GM21367 (cell line): Measurements from ENCODE around the gene MTHFSD.

Experiments
- ATAC-seq: cut with Tn5 transposase; IDR thresholded peaks from one replicate; pipeline ENCODE4 v1.9.1; 2021; ENCODE audit not compliant: unreplicated experiment

MTHFSD gene

GRCh38 chr16:86584726-86585721 is 30.0 kb upstream of the MTHFSD start:
- ATAC-seq = no peak

DNA sequence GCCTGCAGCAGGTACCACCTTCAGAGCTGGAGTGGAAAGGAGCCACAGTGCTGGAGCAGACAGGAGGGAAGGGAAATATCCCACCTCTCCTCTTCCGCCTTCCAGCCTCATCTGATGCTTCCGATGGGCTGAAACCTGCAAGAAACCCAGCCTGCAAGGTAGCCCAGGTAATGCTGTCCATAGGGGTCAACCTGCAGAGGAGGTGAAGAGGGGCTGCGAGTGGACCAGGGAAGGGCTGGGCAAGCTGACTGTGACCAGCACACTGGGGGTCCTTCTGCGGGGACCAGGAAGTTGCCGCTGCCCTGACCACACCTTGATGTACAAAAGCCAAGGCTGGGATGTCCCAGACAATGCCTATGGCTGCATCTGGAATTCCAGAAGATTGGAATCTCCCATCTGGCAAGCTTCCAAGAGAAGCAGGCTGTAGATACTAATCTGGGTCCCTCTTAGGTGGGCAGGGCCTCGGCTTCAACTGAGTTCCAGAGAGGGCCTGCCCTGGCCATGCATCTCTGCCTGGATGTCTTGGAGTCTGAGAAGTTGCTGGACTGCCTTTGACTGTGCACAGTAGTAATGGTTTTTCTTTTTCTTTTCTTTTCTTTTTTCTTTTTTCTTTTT is 29.1 kb upstream of the MTHFSD start:
- ATAC-seq = no peak

DNA sequence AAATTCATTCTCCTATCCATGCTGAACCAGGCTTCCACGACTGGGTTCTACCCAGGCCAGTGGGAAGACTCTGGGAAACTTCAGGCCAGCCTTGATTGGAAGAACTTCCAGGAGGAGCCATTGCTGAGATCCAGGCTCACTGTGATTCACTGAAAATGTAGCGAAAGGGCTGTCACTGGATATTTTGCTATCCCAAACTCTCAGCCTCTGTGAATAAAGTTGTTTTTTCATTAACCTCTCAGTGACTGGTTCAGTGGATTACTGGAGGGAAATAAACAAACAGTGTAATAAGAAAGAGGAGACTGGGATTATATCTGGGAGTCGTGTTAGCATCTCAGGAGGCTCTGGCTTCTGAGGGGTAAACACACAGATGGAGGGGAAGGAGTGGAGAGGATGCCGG is 26.4 kb upstream of the MTHFSD start:
- no peak for ATAC-seq

DNA sequence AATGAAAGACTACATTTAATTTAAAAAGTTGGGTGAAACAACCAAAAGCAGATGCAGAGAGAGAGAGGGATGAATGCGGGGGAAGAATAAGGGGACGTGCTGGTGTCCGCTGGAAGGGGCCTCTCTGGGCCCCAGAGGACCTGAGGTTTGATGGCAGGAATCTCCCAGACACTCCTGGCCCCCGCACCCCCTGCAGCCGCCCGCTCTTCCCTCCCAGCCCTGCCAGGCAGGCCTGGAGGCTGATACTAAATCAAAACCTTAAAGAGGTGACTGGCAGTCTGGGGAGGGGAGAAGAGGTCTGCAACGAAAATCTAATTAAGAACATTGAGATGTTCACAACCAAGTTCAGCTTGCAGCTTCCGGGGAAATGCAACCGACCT is 25.7 kb upstream of the MTHFSD start:
- ATAC-seq = no peak

DNA sequence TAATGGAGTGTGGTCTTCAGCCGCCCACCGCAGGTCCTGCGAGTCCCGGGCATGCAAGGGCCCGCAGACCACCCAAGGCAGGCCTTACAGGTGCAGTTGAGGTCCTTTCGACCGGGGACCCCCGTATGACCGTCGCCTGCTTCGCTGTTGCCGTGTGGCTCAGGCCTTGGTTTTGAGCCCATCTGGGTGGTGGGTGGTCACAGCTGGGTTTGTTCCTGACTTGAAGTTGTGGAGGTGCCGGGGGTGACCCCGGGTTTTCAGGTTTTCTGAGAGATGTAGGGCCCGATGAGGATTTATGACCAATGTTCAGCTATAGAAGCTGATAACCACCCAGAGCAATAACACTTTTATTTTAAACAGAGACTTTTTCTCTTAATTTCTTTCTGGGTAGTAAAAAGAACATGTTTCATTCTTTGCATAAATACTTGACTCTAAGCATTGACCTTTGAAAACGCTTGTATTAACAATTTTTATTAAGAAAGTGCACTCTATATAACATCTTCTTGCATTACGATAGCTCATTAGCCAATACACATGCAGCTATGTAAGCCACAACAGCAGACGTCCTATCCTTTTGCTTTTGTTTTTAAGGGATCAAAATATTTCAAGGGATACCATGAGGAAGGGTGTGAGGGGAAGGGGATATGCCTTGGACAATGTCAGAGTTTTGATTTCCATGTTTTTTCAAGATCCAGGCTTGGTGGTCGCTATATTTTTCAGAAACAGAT is 25.2 kb upstream of the MTHFSD start:
- ATAC-seq = no peak

DNA sequence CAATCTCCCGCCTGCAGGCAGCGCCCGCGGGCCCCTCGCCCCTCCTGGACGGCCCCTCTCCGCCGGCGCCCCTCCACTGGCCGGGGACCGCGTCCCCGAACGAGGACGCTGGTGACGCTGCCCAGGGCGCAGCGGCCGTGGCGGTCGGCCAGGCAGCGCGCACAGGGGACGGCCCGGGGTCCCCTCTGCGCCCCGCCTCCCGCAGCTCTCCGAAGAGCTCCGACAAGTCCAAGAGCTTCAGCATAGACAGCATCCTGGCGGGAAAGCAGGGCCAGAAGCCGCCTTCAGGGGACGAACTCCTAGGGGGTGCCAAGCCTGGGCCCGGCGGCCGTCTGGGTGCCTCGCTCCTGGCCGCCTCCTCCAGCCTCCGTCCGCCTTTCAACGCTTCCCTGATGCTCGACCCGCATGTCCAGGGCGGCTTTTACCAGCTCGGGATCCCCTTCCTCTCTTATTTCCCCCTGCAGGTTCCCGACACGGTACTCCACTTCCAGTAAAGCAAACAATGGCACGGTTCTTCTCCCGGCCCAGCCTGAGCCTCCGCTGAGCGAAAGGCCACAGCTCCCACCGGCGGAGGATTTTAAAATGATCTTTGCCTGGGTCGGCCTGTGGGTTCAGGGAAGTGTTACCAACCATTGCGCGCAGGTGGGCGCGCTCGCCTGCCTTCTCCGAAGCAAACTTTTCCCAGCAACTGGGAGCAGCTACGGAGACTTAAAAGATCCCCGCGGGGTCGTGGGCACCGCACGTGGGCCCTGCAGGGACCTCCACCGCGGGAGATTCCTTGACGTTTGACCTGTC is 24.4 kb upstream of the MTHFSD start:
- no peak for ATAC-seq

- ATAC-seq = no peak
Measured at GRCh38 chr16:86578611-86579267, 23.7 kb upstream of the MTHFSD start.

DNA sequence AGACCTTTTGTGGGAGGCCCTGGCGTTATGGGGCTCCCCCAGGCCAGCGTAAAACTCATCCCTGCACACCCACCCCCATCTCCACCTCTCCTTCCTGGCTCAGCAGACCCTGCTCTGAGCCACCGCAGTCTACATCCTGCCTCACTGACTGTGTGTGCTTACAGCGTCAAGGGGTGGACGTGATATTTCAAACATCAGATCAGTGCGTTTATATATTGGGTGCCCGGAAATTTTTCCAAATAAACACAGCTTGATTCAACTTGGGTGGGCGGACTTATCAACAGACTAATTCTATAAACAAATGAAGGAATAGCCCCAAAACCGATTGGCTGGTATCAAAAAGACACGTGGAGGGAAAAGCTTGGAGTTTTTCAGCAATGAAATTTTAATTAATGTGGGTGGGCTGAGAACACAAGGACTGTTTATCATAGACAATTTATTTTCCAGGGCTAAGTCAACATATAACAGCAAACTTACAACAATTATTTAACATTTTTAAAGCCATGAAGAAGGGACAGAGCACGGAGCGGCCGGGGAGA is 23.1 kb upstream of the MTHFSD start, which contains the start of gene FOXL1:
Gene FOXL1 (plus strand): TSS at position 489 of the 539 bp plus-strand sequence. CDS start 175 bp downstream, outside the sequence.
- no peak for ATAC-seq

DNA sequence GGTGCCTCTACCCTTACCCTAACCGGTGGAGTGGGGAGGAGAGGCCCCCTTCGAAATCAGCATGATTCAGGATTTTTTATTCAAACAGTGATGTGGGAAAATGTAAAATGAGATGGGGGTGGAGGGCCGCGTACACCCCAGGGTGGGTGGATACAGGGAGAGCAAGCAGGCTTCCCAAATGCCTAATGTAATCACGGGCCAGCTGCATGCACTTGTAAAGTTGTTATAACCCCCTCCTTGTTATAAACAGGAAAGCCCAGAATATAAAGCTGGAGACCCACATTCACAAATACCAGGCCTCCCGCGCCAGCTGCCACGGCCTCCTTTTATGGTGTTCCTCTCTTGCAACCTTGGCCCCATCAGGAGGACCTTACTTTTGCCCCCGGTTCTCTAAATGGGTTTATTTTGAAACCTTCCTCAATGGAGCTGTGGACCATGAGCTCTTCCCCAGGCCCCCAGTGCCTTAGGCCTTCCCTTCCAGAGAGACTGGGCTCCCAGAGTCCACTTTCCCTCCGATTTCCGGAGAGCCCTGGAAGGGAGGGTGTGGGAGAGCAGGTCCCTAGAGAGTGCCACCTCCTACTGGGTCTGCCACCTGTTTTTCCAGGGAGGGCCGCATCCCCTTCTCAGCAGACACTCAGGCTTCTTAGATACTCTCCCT is 22.4 kb upstream of the MTHFSD start:
- ATAC-seq = no peak

DNA sequence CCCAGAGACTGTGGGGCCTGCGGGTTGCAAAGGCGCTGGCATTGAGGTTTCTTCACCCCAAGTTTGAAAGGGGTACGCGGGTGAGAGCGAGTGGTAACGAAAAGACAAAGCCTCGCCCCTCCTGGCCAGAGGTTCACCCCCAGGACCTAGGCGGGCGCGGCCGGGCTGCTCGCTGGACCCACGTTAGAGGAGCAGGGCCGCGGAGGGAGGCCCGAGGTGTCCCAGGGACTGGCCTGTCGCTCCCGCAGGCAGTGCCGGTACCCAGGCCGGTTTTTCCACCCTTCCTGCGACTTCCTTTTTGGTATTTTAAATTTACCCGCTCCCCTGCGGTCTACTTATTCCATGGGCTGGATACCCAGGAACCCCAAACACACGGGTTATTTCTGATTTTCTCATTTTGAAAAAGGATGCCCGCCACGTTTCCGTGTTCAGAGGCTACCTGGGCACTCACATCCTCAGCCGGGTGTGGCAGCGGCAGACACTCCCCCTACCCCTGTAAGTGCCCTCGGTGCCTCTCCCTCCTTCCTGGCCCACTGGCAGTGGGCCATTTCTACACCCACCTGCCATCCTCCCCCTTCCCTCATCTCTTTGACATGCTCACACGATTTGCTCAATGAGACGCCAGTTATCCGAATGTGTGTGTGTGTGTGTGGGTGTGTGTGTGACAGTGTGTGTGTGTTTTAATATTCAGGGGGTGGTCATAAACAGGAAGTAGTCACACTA is 21.7 kb upstream of the MTHFSD start:
- ATAC-seq = no peak

DNA sequence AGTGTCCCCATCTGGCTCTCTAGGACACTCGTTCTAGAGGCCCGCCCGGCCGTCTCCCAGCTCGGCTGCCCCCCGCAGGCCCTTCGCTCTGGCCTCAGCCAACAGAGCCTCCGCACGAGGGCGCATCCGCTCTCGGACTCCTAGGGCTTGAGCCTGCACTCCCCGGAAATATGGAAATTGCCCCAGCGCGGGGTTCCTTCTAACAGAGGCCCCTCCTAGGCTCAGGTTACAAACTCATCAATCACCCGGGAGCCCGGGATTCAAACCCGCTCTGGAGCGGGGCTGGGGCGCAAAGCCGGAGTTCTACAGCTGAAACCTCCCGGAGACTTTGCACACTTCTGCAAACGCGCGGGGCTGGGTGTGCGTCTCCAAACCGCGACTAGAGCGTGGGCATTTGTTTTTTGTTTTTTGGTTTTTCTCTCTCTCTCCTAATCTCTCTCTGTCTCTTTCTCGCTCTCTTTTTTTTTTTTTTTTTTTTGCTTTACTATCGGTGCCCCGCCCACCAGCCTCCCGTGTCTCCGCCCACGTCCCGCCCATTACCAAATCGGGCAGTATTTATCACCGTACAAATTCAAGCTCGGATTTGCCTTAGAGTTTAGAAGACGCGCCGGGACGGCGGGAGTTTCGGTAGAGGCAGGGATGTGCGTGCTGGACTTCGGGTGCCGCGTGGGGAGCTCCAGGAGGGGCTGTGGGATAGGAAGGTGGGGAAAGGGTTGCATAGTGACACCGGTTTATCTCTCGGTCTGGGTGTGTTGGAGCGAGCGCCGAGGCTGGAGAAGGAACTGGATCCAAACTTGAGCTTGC is 20.9 kb upstream of the MTHFSD start:
- no peak for ATAC-seq

DNA sequence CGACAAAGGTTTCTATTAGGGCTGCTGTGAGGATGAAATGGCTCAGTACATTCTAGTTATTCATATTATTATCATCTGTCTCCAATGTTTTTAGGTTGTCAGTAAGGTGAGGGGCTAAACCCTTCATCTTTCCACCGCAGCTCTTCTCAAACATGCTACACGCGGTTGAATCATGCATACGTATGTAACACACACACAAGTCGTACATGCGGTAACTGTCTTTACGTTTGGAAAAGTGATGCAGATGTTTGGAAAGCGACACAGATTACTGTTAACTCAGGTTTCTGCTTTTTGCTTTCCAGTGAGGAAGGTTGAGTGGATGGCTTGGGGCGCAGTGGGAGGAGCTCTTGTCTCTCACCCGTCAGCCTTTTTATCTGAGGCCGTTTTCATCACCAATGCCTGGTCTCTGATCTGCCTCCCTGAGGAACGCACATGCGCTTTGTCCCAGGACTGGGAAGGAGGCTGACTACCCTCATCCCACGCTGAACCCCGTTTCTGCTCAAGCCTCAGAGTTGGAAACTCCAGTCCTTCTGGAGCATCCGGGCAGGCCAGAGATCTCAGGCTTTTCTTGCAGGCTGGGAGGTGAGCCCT is 20.2 kb upstream of the MTHFSD start:
- ATAC-seq = no peak

DNA sequence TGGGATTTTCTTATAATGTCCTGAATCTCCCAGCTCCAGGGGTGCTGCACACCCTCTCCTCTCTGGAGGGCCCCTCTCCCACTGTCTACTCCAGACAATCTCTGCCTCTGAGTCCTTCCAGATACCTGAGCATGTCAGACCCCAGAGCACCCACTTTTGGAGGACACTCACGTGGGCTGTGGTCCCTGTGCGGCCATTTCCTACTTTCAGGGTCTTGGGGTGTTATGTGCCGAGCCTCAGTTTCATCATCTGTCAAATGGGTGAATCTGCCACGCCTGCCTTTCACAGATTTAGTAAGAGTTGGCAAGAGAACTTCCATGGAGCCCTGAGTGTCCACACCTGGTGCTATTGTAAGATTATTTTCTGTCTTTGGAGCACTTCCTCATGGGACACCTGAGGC is 19.6 kb upstream of the MTHFSD start:
- ATAC-seq = no peak

DNA sequence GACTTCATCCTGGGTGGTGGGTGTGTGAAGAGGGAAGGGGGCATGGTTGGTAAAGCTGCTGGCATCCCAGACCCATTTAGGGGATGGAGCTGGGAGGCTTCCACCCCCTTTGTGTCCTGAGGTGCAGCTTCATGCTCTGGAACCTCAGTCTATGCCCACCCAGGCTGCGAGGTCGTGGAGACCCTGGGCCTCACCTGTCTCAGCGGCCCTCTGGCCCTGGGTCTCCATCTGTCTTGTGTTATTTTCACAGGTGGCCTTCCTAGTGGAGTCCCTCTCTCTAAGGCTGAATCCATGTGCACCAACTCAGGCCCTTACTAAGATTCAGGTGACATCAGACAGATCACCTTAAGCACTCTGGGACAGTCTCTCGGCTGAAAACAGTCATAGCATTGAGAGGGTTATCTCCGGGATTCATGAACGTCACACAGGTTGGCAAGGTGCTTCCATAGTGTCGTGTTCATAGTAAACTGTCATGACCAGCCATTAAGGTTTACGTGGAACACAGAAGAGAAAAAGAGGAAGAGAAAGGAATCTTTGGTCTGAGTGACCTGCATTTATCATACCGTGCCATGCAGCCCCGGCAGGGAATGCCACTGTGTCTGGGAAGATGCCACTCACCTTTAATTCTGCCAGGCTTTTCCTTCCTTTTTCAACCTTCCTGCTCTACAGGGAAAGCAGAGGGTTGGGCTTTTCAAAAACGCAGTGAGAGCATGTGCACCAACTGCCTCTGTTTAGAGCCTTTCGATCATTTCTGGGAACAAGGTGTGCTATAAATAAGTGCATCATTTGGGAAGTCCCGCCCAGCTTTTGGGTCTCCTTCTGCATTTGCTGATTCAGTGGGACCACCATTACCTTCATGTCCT is 18.8 kb upstream of the MTHFSD start:
- ATAC-seq = no peak

DNA sequence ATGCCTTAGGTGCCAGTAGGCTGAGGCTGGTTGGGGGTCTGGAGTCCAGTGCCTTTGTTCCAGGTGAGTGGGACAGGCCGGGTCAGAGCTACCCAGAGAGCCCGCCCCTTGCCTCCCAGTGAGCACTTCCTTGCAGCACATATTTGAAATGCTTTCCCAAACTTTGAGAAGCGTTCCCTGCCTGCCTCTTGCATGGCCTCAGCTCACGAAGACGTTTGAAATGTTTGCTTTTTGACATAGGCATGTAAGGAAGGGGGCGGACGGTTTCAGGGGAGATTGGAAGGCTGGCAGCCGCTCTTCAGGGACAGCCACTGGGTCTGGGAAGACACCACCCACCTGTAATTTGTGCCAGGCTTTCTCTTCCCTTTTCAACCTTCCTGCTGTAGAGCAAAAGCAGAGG is 18.2 kb upstream of the MTHFSD start:
- ATAC-seq = no peak

GRCh38 chr16:86572606-86573005 is 17.6 kb upstream of the MTHFSD start:
- no peak for ATAC-seq

DNA sequence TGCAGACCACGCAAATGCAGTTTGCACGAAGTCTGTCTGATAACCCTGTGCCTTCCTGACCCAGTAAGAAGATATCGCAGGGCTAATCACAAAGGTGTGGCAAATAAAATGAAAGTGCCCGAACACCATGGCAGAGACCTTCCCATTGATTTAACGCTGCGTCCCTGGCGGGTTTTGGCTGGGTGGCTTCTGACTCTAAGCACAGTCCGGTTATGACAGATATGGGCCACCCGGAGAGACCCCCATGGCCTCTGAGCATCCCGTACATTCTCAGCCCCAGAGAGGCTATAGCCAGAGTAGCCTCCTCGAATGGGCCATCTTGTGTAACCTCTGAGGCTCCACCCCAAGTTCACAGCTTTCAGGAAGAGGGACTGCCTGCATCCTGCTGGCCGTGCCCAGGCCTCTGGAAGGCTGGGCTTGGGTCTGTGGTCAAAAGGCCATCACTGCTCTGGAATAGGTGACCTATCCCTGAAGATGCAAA is 17.0 kb upstream of the MTHFSD start:
- no peak for ATAC-seq
